Activated T-helper 9 cell treated with anti-CD3 and anti-CD28 coated beads, Interleukin-2, amount 50 U/mL, for 16 hours (primary cell): ENCODE data around the gene JAZF1.

Experiments
- DNase-seq: peaks from one replicate; pipeline ENCODE4 v3.0.0-alpha.2; 2020; ENCODE audit warnings: low read depth

The JAZF1 gene

DNA sequence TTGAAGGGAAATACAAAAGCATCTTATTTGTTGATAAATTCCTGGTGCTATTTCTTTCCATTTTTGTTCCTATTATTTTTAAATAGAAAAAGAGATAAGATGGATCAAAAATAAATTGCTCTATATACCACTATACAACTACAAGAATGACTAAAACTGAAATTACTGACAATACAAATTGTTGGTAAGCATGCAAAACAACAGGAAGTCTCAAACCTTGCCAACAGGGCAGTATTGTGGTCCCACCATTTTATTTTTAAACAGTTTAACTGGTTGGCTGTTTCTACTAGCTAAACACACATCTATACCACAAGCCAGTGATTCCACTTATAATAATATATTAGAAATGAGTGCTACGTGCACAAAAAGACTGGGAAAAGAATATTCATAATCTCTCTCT lies 213.0 kb downstream of the JAZF1 start:
- DNase-seq, result no peak

GRCh38 chr7:27966219-27966780 lies 214.3 kb downstream of the JAZF1 start:
- no peak for DNase-seq

DNA sequence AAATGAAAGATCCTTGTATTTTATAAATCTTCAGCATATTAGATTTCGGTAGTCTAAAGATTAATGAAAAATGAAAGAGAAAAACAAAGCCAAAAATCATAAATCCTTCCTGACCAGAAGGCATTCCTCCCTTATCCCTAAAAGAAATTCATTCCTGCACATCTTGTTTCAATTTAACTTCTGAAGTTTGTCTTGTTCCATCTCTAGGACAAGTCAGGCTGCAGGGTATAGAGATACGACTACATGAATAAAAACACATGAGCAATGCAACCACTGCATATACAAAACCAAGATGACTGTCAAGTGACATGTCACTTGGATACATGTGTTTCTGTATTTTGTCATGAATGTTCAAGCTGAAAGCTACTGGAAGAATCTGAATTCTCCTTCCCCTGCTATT lies 214.9 kb downstream of the JAZF1 start:
- DNase-seq, result no peak

GRCh38 chr7:27964820-27965219 lies 215.8 kb downstream of the JAZF1 start:
- DNase-seq, result no peak

DNA sequence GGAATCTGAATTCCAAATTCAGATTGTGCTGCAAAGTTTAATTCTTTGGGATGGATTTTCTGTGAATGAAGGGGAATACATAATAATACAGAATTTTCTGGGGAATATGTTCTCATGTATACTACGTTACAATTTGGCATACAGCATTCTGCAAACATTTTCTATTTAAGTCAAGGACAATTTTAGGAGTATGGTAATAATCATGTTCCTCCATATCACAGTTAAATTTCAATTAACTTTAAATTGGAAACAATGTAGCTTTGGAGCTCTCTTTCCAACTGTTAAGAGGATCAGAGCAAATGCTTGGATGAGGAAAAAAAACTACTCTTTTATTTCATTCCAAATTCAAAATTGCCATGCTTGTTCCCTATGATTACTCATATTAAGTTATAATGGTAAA lies 217.5 kb downstream of the JAZF1 start:
- DNase-seq, result no peak

GRCh38 chr7:27962273-27962672 lies 218.3 kb downstream of the JAZF1 start:
- DNase-seq, result no peak

GRCh38 chr7:27961255-27961654 lies 219.3 kb downstream of the JAZF1 start:
- DNase-seq, result no peak

DNA sequence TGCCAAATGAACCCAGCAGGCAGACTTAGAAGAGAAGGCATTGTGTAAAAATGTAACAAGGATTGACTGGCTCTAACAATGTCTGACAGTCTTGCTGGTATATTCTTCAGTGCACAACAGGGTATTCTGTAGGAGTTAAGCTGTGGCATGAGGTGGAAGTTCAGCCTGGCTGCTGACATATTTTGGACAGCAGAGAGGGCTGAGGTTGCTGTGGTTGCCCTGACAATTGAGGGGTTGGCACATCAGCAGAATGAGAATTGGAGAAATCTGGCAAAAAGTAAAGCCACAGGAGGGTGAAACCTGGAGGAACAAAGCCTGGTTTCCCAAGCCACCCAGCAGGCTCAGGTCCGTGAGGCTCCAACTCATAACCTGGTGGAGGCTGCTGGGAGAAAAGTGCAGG lies 220.2 kb downstream of the JAZF1 start:
- DNase-seq, result no peak

DNA sequence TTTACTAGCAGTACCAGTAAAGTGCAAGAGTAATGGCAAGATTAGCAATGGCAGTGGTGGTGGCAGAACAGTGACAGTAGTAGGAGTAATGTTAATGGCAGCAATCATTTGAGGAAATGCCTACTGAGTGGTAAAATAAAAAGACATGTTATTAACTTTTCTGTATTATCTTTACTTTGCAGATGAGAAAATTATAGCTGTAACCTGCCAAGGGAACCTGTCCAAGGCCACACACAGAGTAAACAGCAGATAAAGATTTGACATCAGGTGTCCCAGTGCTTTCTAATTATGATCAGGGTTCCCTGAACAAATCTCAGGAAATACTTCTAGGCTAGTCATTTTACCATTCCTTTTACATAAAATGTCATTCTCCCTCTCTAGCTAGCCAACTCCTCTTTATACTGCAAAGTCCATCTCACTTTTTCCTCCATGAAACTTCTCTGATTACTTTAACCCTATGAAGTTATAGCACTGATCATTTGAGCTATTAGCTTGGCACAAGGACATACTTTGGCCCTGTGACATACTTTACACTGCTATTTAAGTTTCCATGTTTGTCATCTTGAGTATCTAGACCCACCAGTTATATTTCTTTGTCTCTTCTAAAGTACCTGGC lies 221.6 kb downstream of the JAZF1 start:
- no peak for DNase-seq

DNA sequence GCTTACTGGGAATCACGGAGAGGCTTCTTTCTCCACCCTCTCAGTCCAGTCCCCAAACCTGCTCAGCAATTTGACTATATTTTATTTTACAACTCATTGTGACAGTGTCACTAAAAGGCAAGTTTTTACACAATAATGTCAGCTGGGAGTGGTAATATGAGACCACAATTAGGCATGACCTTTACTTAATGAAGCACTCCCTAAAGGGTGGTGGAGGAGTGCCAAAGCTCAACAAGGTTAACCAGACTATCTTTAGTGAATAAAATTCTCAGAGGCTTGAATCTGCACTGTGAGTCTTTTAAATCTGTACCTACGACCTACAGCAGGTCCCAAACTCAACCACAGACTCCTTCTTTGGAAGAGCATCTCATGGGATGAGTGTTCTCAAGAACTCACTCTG lies 225.0 kb downstream of the JAZF1 start:
- DNase-seq, result no peak

- DNase-seq, result no peak
Measured at GRCh38 chr7:27955011-27955410, 225.6 kb downstream of the JAZF1 start.

DNA sequence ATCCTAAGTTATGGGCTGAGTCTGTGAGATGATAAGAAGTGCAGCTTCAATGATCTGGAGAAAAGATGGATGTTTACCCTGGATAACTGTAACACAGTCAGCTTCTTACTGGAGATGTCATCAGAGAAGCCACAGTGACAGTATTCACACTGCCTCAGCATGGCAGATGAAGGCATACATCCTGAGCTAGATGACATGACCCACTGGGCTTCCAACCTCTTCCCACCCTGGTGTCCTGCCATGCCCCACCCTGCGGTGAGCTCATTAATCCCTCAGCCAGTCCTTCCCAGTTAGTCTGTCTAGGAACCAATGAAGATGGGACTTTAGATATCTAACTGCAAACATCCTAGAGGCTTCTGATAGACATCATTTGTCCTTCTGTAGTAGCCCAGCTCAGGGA lies 226.8 kb downstream of the JAZF1 start:
- DNase-seq, result no peak

- no peak for DNase-seq
Measured at GRCh38 chr7:27953361-27953760, 227.2 kb downstream of the JAZF1 start.

GRCh38 chr7:27952456-27953285 lies 227.9 kb downstream of the JAZF1 start:
- DNase-seq, result no peak

DNA sequence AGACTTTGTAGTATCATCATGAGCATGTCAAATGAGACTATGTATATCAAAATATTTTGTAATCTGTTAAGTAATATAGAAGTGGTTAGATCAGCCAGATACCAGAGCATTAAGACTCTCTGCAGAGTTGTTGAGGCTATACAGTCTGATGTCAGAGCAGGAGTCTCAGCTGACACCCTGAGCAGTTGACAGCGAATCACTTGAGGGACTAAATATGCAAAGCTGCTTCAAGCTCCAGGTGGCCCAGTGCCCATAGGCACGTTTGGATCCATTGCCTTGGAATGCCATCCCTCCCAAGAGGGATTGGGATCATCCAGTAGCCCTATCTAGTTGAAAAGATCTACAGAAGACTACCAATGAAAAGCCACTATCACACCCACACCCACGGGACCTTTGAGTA lies 230.5 kb downstream of the JAZF1 start:
- no peak for DNase-seq

- no peak for DNase-seq
Measured at GRCh38 chr7:27948861-27949260, 231.7 kb downstream of the JAZF1 start.

DNA sequence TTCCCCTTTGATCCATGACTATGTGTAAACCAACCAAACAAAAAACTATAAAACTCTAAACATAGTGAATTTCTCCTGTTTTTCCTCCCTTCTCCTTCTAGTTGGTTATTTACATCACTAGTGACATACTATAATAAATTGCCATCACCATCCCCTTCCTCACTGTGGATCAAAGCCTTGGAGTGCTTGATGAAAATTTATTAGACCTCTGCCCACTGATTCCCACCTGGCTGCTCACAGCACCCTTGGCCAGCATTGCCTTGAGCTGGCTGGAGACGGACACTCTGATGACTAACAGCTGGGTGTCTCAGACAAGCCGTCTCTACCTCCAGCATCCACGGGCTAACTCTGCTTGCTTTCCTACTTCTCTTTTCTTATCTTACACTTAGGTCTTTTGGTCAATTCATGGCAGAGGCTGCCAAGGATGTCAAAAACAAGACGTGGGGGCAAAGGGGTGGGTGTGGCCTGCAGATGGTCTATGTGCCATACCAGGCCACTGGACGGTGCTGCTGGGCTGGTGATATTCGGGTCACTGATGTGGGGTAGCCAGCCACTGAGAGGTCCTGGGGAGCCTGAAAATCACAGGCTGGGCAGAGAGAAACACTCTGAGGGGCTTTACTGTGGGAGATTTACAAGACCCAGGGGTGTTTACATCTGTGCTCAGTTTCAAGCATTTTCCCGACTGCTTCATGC lies 232.9 kb downstream of the JAZF1 start:
- no peak for DNase-seq

- DNase-seq, result no peak
Measured at GRCh38 chr7:27946351-27946750, 234.2 kb downstream of the JAZF1 start.

DNA sequence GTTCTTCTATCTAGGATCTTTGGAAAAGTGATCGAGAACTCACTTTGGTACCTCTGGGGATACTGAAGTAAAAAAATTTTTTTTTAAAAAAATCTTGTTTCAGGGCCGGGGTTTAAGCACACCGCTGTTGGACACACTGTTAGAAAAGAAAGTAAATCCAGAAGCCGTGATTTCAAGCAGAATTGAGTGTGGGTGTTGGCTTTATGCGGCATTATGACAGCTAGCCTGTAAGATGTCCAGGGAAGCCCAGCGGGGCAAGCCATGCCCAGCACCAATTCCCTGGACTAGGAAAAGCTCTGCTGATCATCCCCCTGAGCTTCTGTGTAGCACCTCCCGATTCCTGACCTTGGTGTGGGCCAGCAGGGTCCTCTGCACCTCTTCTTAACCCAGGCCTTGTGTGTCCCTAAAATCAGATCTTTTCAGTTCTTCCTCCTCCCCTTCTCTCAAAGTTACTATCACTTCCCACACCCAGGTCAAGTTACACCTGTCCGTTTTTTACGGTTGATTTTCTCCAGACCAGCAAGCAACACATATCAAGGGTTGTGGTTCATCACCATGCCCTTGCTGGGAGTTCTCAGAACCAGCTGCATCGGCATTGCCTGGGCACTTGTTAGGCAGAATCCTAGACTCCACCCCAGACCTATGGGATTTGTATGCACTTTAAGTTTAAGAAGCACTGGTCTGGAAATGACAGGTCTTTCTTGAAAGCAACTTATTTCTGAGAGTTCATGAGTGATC lies 235.4 kb downstream of the JAZF1 start:
- DNase-seq, result no peak

DNA sequence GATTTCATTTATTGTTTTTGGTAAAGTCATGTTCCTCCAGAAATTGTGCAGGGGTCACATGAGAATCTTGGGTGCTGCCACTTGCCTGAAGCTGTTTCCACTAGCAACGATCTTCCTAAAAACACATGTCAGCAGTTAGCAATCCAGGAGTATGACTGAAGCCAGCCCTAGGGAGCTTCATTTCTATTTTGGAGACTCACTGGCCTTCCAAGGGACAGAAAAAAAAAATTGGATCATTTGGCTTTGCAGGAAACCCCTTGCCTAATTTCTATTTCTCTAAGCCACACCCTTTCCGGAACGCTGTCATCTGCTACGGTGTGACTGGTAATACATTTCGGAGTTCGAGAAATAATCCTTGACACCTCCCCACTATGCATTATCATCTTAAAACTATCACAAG lies 236.0 kb downstream of the JAZF1 start:
- DNase-seq, result no peak

DNA sequence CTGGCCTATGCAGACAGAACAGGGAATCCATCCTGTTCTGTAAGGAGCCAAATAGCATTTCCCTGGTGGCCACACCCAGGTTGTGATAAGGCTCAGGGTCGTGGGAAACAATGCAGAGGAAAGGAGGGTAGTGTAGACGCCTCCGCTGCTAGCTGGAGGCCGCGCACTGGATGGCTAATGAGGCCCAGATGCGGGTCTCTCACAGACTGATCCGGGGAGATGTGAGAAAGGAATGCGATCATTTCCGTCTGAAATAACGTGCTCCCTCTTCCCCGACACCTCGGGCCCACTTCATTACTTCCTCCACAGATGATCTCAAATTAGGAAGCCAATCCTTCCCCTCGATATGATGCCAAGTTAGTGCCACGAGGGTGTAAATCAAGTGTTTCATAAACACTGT lies 237.4 kb downstream of the JAZF1 start:
- DNase-seq, result no peak

- DNase-seq, result no peak
Measured at GRCh38 chr7:27942711-27943110, 237.9 kb downstream of the JAZF1 start.
